H9 (cell line): ENCODE measurements around the gene FAM200C. TPM values are rescaled to one million over a fixed set of nuclear protein-coding genes. Genes with fewer than 3 reads are reported as not detected.
A peak's percentile ranks its signal among the peaks of the same experiment; 100 is the strongest.

ENCODE experiments used
- DNase-seq: peaks from one replicate; pipeline ENCODE4 v3.0.0-alpha.2; 2017
- H2AFZ ChIP-seq: one replicate; pipeline ENCODE4 v1.6.1; 2013; ENCODE audit warnings: mild to moderate bottlenecking, low read length, control low read depth, moderate library complexity
- H2AK5ac ChIP-seq: 2 replicates; pipeline ENCODE4 v1.6.1; 2013; ENCODE audit warnings: low read length, control low read depth, mixed read lengths; ENCODE audit not compliant: insufficient read length
- H2BK120ac ChIP-seq: one replicate; pipeline ENCODE4 v1.6.1; 2013; ENCODE audit warnings: low read depth, mild to moderate bottlenecking, low read length, control low read depth, inconsistent platforms; ENCODE audit not compliant: poor library complexity, severe bottlenecking
- H2BK12ac ChIP-seq: 2 replicates; pipeline ENCODE4 v1.6.1; 2013; ENCODE audit warnings: low read length, control low read depth, mixed read lengths, low read depth; ENCODE audit not compliant: insufficient read length
- H2BK15ac ChIP-seq: 2 replicates; pipeline ENCODE4 v1.6.1; 2013; ENCODE audit warnings: low read depth, low read length, control low read depth
- H2BK20ac ChIP-seq: one replicate; pipeline ENCODE4 v1.6.1; 2013; ENCODE audit warnings: low read depth, mild to moderate bottlenecking, low read length, control low read depth, inconsistent platforms; ENCODE audit not compliant: poor library complexity, severe bottlenecking
- H2BK5ac ChIP-seq: 2 replicates; pipeline ENCODE4 v1.6.1; 2013; ENCODE audit warnings: low read length, control low read depth, mixed read lengths; ENCODE audit not compliant: insufficient read length
- H3K14ac ChIP-seq: 2 replicates; pipeline ENCODE4 v1.6.1; 2013; ENCODE audit warnings: low read length, control low read depth; ENCODE audit not compliant: insufficient read depth
- H3K18ac ChIP-seq: 2 replicates; pipeline ENCODE4 v1.6.1; 2013; ENCODE audit warnings: low read depth, mild to moderate bottlenecking, mixed read lengths, low read length, control low read depth; ENCODE audit not compliant: insufficient read length
- H3K23ac ChIP-seq: 2 replicates; pipeline ENCODE4 v1.6.1; 2013; ENCODE audit warnings: low read length, control low read depth, mixed read lengths, low read depth; ENCODE audit not compliant: insufficient read length
- H3K23me2 ChIP-seq: 2 replicates; pipeline ENCODE4 v1.6.1; 2013; ENCODE audit warnings: low read depth, mild to moderate bottlenecking, mixed read lengths, low read length, control low read depth; ENCODE audit not compliant: insufficient read length, poor library complexity, severe bottlenecking
- H3K27ac ChIP-seq: 2 replicates; pipeline ENCODE4 v1.5.1; 2013; ENCODE audit warnings: low read length, control low read depth, mixed read lengths, low read depth; ENCODE audit not compliant: insufficient read length
- H3K27me3 ChIP-seq: 2 replicates; pipeline ENCODE4 v1.6.1; 2013; ENCODE audit warnings: low read length, control low read depth, inconsistent platforms; ENCODE audit not compliant: insufficient read depth
- H3K4ac ChIP-seq: 2 replicates; pipeline ENCODE4 v1.6.1; 2013; ENCODE audit warnings: low read depth, mild to moderate bottlenecking, control low read depth, inconsistent platforms, low read length, moderate library complexity
- H3K4me1 ChIP-seq: 2 replicates; pipeline ENCODE4 v1.6.1; 2013; ENCODE audit warnings: low read length, control low read depth, inconsistent platforms; ENCODE audit not compliant: insufficient read depth
- H3K4me2 ChIP-seq: 2 replicates; pipeline ENCODE4 v1.6.1; 2013; ENCODE audit warnings: low read length, control low read depth, mixed read lengths; ENCODE audit not compliant: insufficient read length, insufficient read depth
- H3K56ac ChIP-seq: 2 replicates; pipeline ENCODE4 v1.6.1; 2013; ENCODE audit warnings: low read depth, mild to moderate bottlenecking, mixed read lengths, low read length, control low read depth; ENCODE audit not compliant: insufficient read length
- H3K79me1 ChIP-seq: 2 replicates; pipeline ENCODE4 v1.6.1; 2013; ENCODE audit warnings: low read depth, mild to moderate bottlenecking, moderate library complexity, low read length, control low read depth, inconsistent platforms; ENCODE audit not compliant: insufficient read depth, poor library complexity, severe bottlenecking
- H3K79me2 ChIP-seq: 2 replicates; pipeline ENCODE4 v1.6.1; 2013; ENCODE audit warnings: low read length, control low read depth, inconsistent platforms; ENCODE audit not compliant: insufficient read depth
- H3K9ac ChIP-seq: 2 replicates; pipeline ENCODE4 v1.6.1; 2013; ENCODE audit warnings: low read length, control low read depth, mixed read lengths; ENCODE audit not compliant: insufficient read length; ENCODE audit errors: extremely low read depth
- H3K9me3 ChIP-seq: one replicate; pipeline ENCODE4 v1.6.1; 2013; ENCODE audit warnings: low read depth, low read length, inconsistent platforms; ENCODE audit not compliant: control insufficient read depth
- H3T11ph ChIP-seq: one replicate; pipeline ENCODE4 v1.6.1; 2013; ENCODE audit warnings: mild to moderate bottlenecking, low read length, control low read depth, inconsistent platforms
- H4K20me1 ChIP-seq: one replicate; pipeline ENCODE4 v1.6.1; 2013; ENCODE audit not compliant: control insufficient read depth, insufficient read length, insufficient read depth
- H4K5ac ChIP-seq: 2 replicates; pipeline ENCODE4 v1.6.1; 2013; ENCODE audit warnings: low read depth, mild to moderate bottlenecking, mixed read lengths, low read length, control low read depth; ENCODE audit not compliant: insufficient read length
- H4K8ac ChIP-seq: replicated peaks from 2 replicates; pipeline ENCODE4 v1.6.1; 2013; ENCODE audit warnings: low read length, control low read depth, mixed read lengths, low read depth; ENCODE audit not compliant: insufficient read length
- H4K91ac ChIP-seq: 2 replicates; pipeline ENCODE4 v1.6.1; 2013; ENCODE audit warnings: low read depth, mild to moderate bottlenecking, moderate library complexity, mixed read lengths, low read length, control low read depth; ENCODE audit not compliant: insufficient read length
- H3K27ac Mint-ChIP-seq, 3 experiments: 2 replicates in 2 of 3; 3 replicates in 1 of 3; pipeline ENCODE4 v1.8.0; 2020 to 2021; ENCODE audit warnings: mixed read lengths in 3 of 3, mild to moderate bottlenecking in 1 of 3, moderate library complexity in 1 of 3
- H3K27me3 Mint-ChIP-seq: 2 replicates; pipeline ENCODE4 v1.8.0; 2021; ENCODE audit warnings: low read depth, mild to moderate bottlenecking, moderate library complexity, mixed read lengths
- H3K36me3 Mint-ChIP-seq, 3 experiments: 2 replicates in 2 of 3; 3 replicates in 1 of 3; pipeline ENCODE4 v1.8.0; 2020 to 2021; ENCODE audit warnings: low read depth in 3 of 3, mixed read lengths in 3 of 3; ENCODE audit not compliant: insufficient read depth in 1 of 3
- H3K4me1 Mint-ChIP-seq, 2 experiments: 2 replicates each; pipeline ENCODE4 v1.8.0; 2020; ENCODE audit warnings: mixed read lengths in 2 of 2
- H3K4me3 Mint-ChIP-seq, 2 experiments: 2 replicates in 1 of 2; 3 replicates in 1 of 2; pipeline ENCODE4 v1.8.0; 2020 to 2021; ENCODE audit warnings: mild to moderate bottlenecking in 2 of 2, mixed read lengths in 2 of 2, moderate library complexity in 1 of 2
- H3K9me3 Mint-ChIP-seq, 2 experiments: 2 replicates in 1 of 2; 3 replicates in 1 of 2; pipeline ENCODE4 v1.8.0; 2020; ENCODE audit warnings: mild to moderate bottlenecking in 2 of 2, mixed read lengths in 2 of 2, moderate library complexity in 1 of 2
- CTCF ChIP-seq: fragments of 200-600 bp; sonication (generic); conservative IDR thresholded peaks from 3 replicates; pipeline ENCODE4 v1.8.0; 2021; ENCODE audit warnings: antibody characterized with exemption, mild to moderate bottlenecking
- WGBS: extraction: QIAGEN DNeasy Blood & Tissue Kit; methylation state at CpG from one replicate; pipeline ENCODE4 v1.1.7; 2013; ENCODE audit warnings: missing lambda C conversion rate, low lambda C conversion rate, mixed read lengths; ENCODE audit not compliant: insufficient read length; ENCODE audit errors: extremely low coverage; 5-methylcytosine and 5-hydroxymethylcytosine counted together
- total RNA-seq: library from RNA; stranded (reverse); gene quantifications from 2 replicates; pipeline ENCODE4 v1.2.1, GENCODE V29; 2021

FAM200C gene
- total RNA-seq, 1 experiment from 2014 or later = 4.3 TPM

GRCh38 chr5:160370713-160371034, 29.2 kb downstream of the FAM200C start:
- peak overlapping the region; percentile 64 to 75 for H3K4me3 Mint-ChIP-seq
- H3K23ac ChIP-seq = no peak overlapping the region
- no peak overlapping the region for H3K14ac ChIP-seq
- no peak overlapping the region for H2AK5ac ChIP-seq
- H3K9me3 Mint-ChIP-seq = no peaks in the 10 kb centered on the region
- H3K27ac Mint-ChIP-seq = no peak overlapping the region
- H3K36me3 Mint-ChIP-seq = no peaks in the 10 kb centered on the region
- H3K4me1 ChIP-seq = no peaks in the 10 kb centered on the region; the same call in 1 of the 2 replicates
- H4K91ac ChIP-seq = no peak overlapping the region
- no CpG with 5 or more reads among the region's 12 CpGs for WGBS
- no peak overlapping the region for H2BK15ac ChIP-seq
- H2BK20ac ChIP-seq = no peak overlapping the region
- H4K5ac ChIP-seq = no peak overlapping the region
- H4K8ac ChIP-seq = no peak overlapping the region
- no peak overlapping the region for H3K4ac ChIP-seq
- peaks cover 9% of the 10 kb centered on the region; the same call in 1 of the 2 replicates for H3K27me3 ChIP-seq
- DNase-seq = no peak
- no peaks in the 10 kb centered on the region for H4K20me1 ChIP-seq
- no peak overlapping the region for H3K18ac ChIP-seq
- no peak for TF ChIP-seq CTCF
- peak overlapping the region; percentile 28 for H3K9ac ChIP-seq
- H2BK5ac ChIP-seq = no peak overlapping the region
- H3K23me2 ChIP-seq = peaks cover 8% of the 10 kb centered on the region
- no peak overlapping the region for H3T11ph ChIP-seq
- H3K4me2 ChIP-seq = peak overlapping the region; percentile 72
- no peak overlapping the region for H3K56ac ChIP-seq
- no peaks in the 10 kb centered on the region for H3K79me2 ChIP-seq
- no peak overlapping the region for H3K27ac ChIP-seq
- no peak overlapping the region for H2BK120ac ChIP-seq
- H3K9me3 ChIP-seq = no peaks in the 10 kb centered on the region
- no peak overlapping the region for H2BK12ac ChIP-seq
- peaks cover 10 to 11% of the 10 kb centered on the region in 2 experiments for H3K4me1 Mint-ChIP-seq
- H3K27me3 Mint-ChIP-seq = peaks cover 61% of the 10 kb centered on the region
- H3K79me1 ChIP-seq = no peaks in the 10 kb centered on the region
- peak overlapping the region; percentile 74 for H2AFZ ChIP-seq
